Fibroblast of lung (primary cell): ENCODE measurements around the gene ENTPD7. TPM values are rescaled to one million over a fixed set of nuclear protein-coding genes. Genes with fewer than 3 reads are reported as not detected.

Source experiments
- DNase-seq, 2 donors: peaks; one replicate each; pipeline versions ENCODE4 v3.0.0 to v3.0.0-alpha.2; 2010; ENCODE audit warnings: low read depth in 2 of 2
- H2AFZ ChIP-seq: 2 replicates; pipeline ENCODE4 v1.5.1; 2012; ENCODE audit warnings: low read length, control low read depth, inconsistent platforms
- H3K27ac ChIP-seq: 2 replicates; pipeline ENCODE4 v1.5.1; 2011; ENCODE audit warnings: low read length, control low read depth; ENCODE audit not compliant: insufficient read depth
- H3K27me3 ChIP-seq: 2 replicates; pipeline ENCODE4 v1.5.1; 2011; ENCODE audit warnings: mild to moderate bottlenecking, low read length; ENCODE audit not compliant: control insufficient read depth, insufficient read depth
- H3K36me3 ChIP-seq: 2 replicates; pipeline ENCODE4 v1.5.1; 2011; ENCODE audit warnings: low read length; ENCODE audit not compliant: control insufficient read depth, insufficient read depth
- H3K4me1 ChIP-seq: 2 replicates; pipeline ENCODE4 v1.5.1; 2011; ENCODE audit warnings: low read length; ENCODE audit not compliant: control insufficient read depth, insufficient read depth; ENCODE audit errors: extremely low read depth
- H3K4me2 ChIP-seq: 2 replicates; pipeline ENCODE4 v1.5.1; 2011; ENCODE audit warnings: low read length, control low read depth; ENCODE audit not compliant: insufficient read depth; ENCODE audit errors: extremely low read depth
- H3K4me3 ChIP-seq, 4 experiments: fragments of 200-600 bp in 1 of 4; sonication (generic) in 1 of 4; replicated peaks in 1 of 4; 2 replicates each; pipeline ENCODE4 v1.5.1; 2011 to 2016; ENCODE audit warnings: low read length in 4 of 4, low read depth in 3 of 4, mild to moderate bottlenecking in 3 of 4, control low read depth in 2 of 4, inconsistent platforms in 1 of 4, mixed read lengths in 1 of 4; ENCODE audit not compliant: insufficient read depth in 1 of 4; ENCODE audit errors: control extremely low read depth in 1 of 4
- H3K79me2 ChIP-seq: 2 replicates; pipeline ENCODE4 v1.5.1; 2012; ENCODE audit warnings: mild to moderate bottlenecking, low read length, inconsistent platforms; ENCODE audit not compliant: control insufficient read depth, insufficient read depth
- H3K9ac ChIP-seq: 2 replicates; pipeline ENCODE4 v1.5.1; 2011; ENCODE audit warnings: mild to moderate bottlenecking, low read length, control low read depth; ENCODE audit not compliant: insufficient read depth
- H3K9me3 ChIP-seq: 2 replicates; pipeline ENCODE4 v1.5.1; 2012; ENCODE audit warnings: low read depth, low read length; ENCODE audit not compliant: control insufficient read depth, insufficient read depth
- H4K20me1 ChIP-seq: 2 replicates; pipeline ENCODE4 v1.5.1; 2011; ENCODE audit warnings: low read length; ENCODE audit not compliant: control insufficient read depth, insufficient read depth; ENCODE audit errors: extremely low read depth
- CTCF ChIP-seq, 2 donors: IDR thresholded peaks in 1 of 2; conservative IDR thresholded peaks in 1 of 2; 1 replicate in 1 of 2; 2 replicates in 1 of 2; pipeline ENCODE4 v1.5.1; 2011 to 2012; ENCODE audit warnings: low read length in 2 of 2, control low read depth in 1 of 2, inconsistent platforms in 1 of 2, low read depth in 1 of 2, mild to moderate bottlenecking in 1 of 2
- EZH2 ChIP-seq: IDR thresholded peaks from 2 replicates; pipeline ENCODE4 v1.5.1; 2012; ENCODE audit warnings: low read length, control low read depth, mild to moderate bottlenecking; ENCODE audit errors: missing control alignments
- polyA plus RNA-seq, 2 donors: library from polyadenylated mRNA; depleted of rRNA in 1 of 2; stranded (reverse) in 1 of 2; unstranded in 1 of 2; fragments of >200 nt; gene quantifications; 2 replicates each; pipeline ENCODE4 v1.2.1, GENCODE V29; 2011 to 2012; ENCODE audit warnings: missing spikeins in 1 of 2
- total RNA-seq: library from RNA; depleted of rRNA; stranded (reverse); fragments of >200 nt; gene quantifications from 2 replicates; pipeline ENCODE4 v1.2.1, GENCODE V29; 2014

Gene ENTPD7
- total and polyA plus RNA-seq, 2 donors (not counting 1 experiment from before 2014, with no cell fraction given): 17.3 to 28.9 TPM

DNA sequence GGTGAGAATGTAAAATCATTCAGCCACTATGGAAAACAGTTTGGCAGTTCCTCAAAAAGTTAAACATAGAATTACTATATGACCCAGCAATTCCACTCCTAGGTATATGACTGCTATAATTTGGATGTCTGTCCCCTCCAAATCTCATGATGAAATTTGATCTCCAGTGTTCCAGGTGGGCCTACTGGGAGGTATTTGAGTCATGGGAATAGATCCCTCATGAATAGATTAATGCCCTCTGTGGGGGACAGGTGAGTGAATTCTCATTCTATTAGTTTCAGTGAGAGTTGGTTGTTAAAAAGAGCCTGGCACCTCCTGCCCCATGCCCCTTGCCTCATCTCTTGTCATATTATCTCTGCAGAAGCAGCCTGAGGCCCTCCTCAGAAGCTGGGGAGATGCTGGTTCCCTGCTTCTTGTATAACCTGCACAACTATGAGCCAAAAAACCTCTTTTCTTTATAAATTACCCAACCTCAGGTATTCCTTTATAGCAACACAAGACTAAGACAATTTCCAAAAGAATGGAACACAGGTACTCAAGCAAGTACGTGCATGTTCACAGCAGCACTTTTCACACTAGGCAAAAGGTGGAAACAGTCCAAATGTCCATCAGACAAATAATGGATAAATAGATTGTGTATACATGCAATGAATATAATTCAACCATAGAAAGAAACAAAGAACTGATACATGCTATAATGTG, 30.2 kb upstream of the ENTPD7 start:
- H3K9ac ChIP-seq: no peak overlapping the region
- no peak overlapping the region for H3K4me2 ChIP-seq
- H3K4me3 ChIP-seq: no peak overlapping the region
- no peak for DNase-seq
- no peaks in the 10 kb centered on the region for H3K4me1 ChIP-seq
- no peaks in the 10 kb centered on the region for H3K79me2 ChIP-seq
- TF ChIP-seq CTCF (conservative IDR thresholded peaks at IDR 0.05 in 1 of 2, IDR thresholded peaks at IDR 0.05 in 1 of 2; ENCODE audit: low read depth in 1 of 2, low read length in 2 of 2) (no peak), EZH2 (no peak)
- H3K27me3 ChIP-seq: no peaks in the 10 kb centered on the region
- no peak overlapping the region for H3K27ac ChIP-seq
- no peaks in the 10 kb centered on the region for H4K20me1 ChIP-seq
- no peaks in the 10 kb centered on the region for H3K9me3 ChIP-seq
- H3K36me3 ChIP-seq: no peaks in the 10 kb centered on the region
- no peak overlapping the region for H2AFZ ChIP-seq

DNA sequence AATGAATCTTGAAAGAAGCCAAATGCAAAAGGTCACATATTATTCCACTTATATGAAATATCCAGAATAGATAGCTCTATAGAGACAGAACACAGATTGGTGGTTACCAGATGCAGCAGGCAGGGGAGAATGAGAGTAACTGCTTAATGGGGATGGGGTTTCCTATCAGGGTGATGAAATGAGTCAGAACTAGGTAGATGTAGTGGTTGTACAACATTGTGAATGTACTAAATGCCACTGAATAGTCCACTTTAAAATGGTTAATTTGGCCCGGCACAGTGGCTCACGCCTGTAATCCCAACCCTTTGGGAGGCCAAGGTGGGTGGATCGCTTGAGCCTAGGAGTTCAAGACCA, 29.7 kb upstream of the ENTPD7 start:
- Histone ChIP-seq H4K20me1 (no peaks in the 10 kb centered on the region), H2AFZ (no peak overlapping the region), H3K27ac (no peak overlapping the region), H3K79me2 (no peaks in the 10 kb centered on the region), H3K4me3 (no peak overlapping the region), H3K9ac (no peak overlapping the region), H3K4me1 (no peaks in the 10 kb centered on the region), H3K9me3 (no peaks in the 10 kb centered on the region), H3K36me3 (no peaks in the 10 kb centered on the region), H3K4me2 (no peak overlapping the region), H3K27me3 (no peaks in the 10 kb centered on the region)
- no peak for DNase-seq
- no peak for TF ChIP-seq CTCF (conservative IDR thresholded peaks at IDR 0.05 in 1 of 2, IDR thresholded peaks at IDR 0.05 in 1 of 2; ENCODE audit: low read depth in 1 of 2, low read length in 2 of 2)
- no peak for TF ChIP-seq EZH2

GRCh38 chr10:99630433-99630832, 28.9 kb upstream of the ENTPD7 start:
- no peaks in the 10 kb centered on the region for H3K27me3 ChIP-seq
- H3K9me3 ChIP-seq: no peaks in the 10 kb centered on the region
- no peaks in the 10 kb centered on the region for H3K4me1 ChIP-seq
- no peak overlapping the region for H3K4me2 ChIP-seq
- H4K20me1 ChIP-seq: no peaks in the 10 kb centered on the region
- no peaks in the 10 kb centered on the region for H3K79me2 ChIP-seq
- H3K9ac ChIP-seq: no peak overlapping the region
- TF ChIP-seq EZH2 (no peak), CTCF (conservative IDR thresholded peaks at IDR 0.05 in 1 of 2, IDR thresholded peaks at IDR 0.05 in 1 of 2; ENCODE audit: low read depth in 1 of 2, low read length in 2 of 2) (peak; percentile 61 to 62)
- DNase-seq: peak; percentile 60 to 64
- H3K4me3 ChIP-seq: no peak overlapping the region
- no peak overlapping the region for H2AFZ ChIP-seq
- no peaks in the 10 kb centered on the region for H3K36me3 ChIP-seq
- no peak overlapping the region for H3K27ac ChIP-seq
